HCT116 (cell line): ENCODE measurements around the gene NAA60. TPM values are rescaled to one million over a fixed set of nuclear protein-coding genes. Genes with fewer than 3 reads are reported as not detected.
"Not testable (repeated sequence)": the region's sequence is repeated elsewhere in the genome, so short reads cannot be mapped to it uniquely, and the experiment has no call there.

Source experiments
- ATAC-seq: fragments of 200-7000 bp; cut with Tn5 transposase; 2 replicates; pipeline ENCODE4 v1.9.1; 2020; ENCODE audit warnings: mild to moderate bottlenecking, moderate library complexity
- BruUV-seq: library from RNA; stranded (reverse); fragments of 400-500 nt; replicated peaks from 2 replicates; lab custom pipeline; 2021; lab: Mats Ljungman, UMichigan
- CTCF ChIA-PET: fragments of 300-600 bp; sonication (Branson Sonifier 250); formaldehyde crosslinking; loops from one replicate; lab custom pipeline; 2021; ENCODE audit warnings: antibody characterized with exemption; lab: Charles Lee
- POLR2A ChIA-PET: fragments of 300-600, 350-600 bp; sonication (Branson Sonifier 250); formaldehyde crosslinking; loops from one replicate; lab custom pipeline; 2021; ENCODE audit warnings: antibody characterized with exemption; lab: Charles Lee
- RAD21 ChIA-PET, 2 experiments: fragments of 300-600 bp; sonication (Branson Sonifier 250); formaldehyde crosslinking; loops; one replicate each; lab custom pipeline; 2023; ENCODE audit warnings: low total read pairs in 2 of 2; ENCODE audit not compliant: uncharacterized antibody in 2 of 2, unreplicated experiment in 2 of 2, low non-redundant PET in 1 of 2; lab: Charles Lee
- DNase-seq: peaks from one replicate; pipeline ENCODE4 v3.0.0-alpha.2; 2010; ENCODE audit warnings: low read depth, low spot score
- H2AFZ ChIP-seq: fragments of 200-600 bp; shearing (Covaris generic), sonication (generic); 2 replicates; pipeline ENCODE4 v1.6.1; 2017; ENCODE audit warnings: low read depth, mixed run types, mixed read lengths, antibody characterized with exemption, low read length; ENCODE audit not compliant: poor library complexity, severe bottlenecking
- H3K27ac ChIP-seq: 2 replicates; pipeline ENCODE4 v1.5.1; 2012; ENCODE audit warnings: low read depth, low read length
- H3K27me3 ChIP-seq: fragments of 200-600 bp; sonication (generic); 2 replicates; pipeline ENCODE4 v1.6.1; 2016; ENCODE audit warnings: mixed run types, low read length, mixed read lengths; ENCODE audit not compliant: insufficient read depth
- H3K36me3 ChIP-seq, 2 experiments: fragments of 200-500 bp in 1 of 2; fragments of 200-600 bp in 1 of 2; sonication (Bioruptor generic) in 1 of 2; sonication (generic) in 1 of 2; 2 replicates each; pipeline versions ENCODE4 v1.5.1 to v1.6.1; 2014 to 2016; ENCODE audit warnings: low read length in 2 of 2, inconsistent platforms in 1 of 2, mixed read lengths in 1 of 2, mixed run types in 1 of 2; ENCODE audit not compliant: insufficient read depth in 2 of 2, control insufficient read depth in 1 of 2
- H3K4me1 ChIP-seq, 2 experiments: fragments of 200-600 bp in 1 of 2; sonication (generic) in 1 of 2; 2 replicates each; pipeline versions ENCODE4 v1.5.1 to v1.6.1; 2012 to 2017; ENCODE audit warnings: low read length in 2 of 2, inconsistent platforms in 1 of 2, mild to moderate bottlenecking in 1 of 2, mixed read lengths in 1 of 2, mixed run types in 1 of 2, moderate library complexity in 1 of 2; ENCODE audit not compliant: insufficient read depth in 2 of 2, control insufficient read depth in 1 of 2
- H3K4me2 ChIP-seq: fragments of 200-600 bp; sonication (generic); 2 replicates; pipeline ENCODE4 v1.6.1; 2017; ENCODE audit warnings: mixed run types, low read length, mixed read lengths
- H3K4me3 ChIP-seq, 2 experiments: fragments of 200-600 bp in 1 of 2; sonication (generic) in 1 of 2; replicated peaks in 1 of 2; 2 replicates each; pipeline ENCODE4 v1.5.1; 2011 to 2016; ENCODE audit warnings: low read length in 2 of 2, control low read depth in 1 of 2, low read depth in 1 of 2, mild to moderate bottlenecking in 1 of 2, mixed read lengths in 1 of 2, mixed run types in 1 of 2
- H3K79me2 ChIP-seq: fragments of 200-600 bp; sonication (generic); 2 replicates; pipeline ENCODE4 v1.6.1; 2017; ENCODE audit warnings: mild to moderate bottlenecking, mixed run types, low read length, moderate library complexity, mixed read lengths; ENCODE audit not compliant: insufficient read depth
- H3K9ac ChIP-seq: fragments of 200-600 bp; sonication (generic); 2 replicates; pipeline ENCODE4 v1.6.1; 2016; ENCODE audit warnings: low read length, mixed read lengths
- H3K9me2 ChIP-seq: fragments of 200-600 bp; sonication (generic), shearing (Covaris generic); 2 replicates; pipeline ENCODE4 v1.6.1; 2017; ENCODE audit warnings: mixed run types, mild to moderate bottlenecking, moderate library complexity; ENCODE audit not compliant: insufficient read depth
- H3K9me3 ChIP-seq, 2 experiments: fragments of 200-500 bp in 1 of 2; fragments of 200-600 bp in 1 of 2; sonication (Bioruptor generic) in 1 of 2; sonication (generic) in 1 of 2; 2 replicates each; pipeline ENCODE4 v1.6.1; 2014 to 2017; ENCODE audit warnings: low read length in 2 of 2, mixed read lengths in 2 of 2, inconsistent platforms in 1 of 2, low read depth in 1 of 2, mild to moderate bottlenecking in 1 of 2, mixed run types in 1 of 2, moderate library complexity in 1 of 2; ENCODE audit not compliant: control insufficient read depth in 1 of 2, insufficient read depth in 1 of 2
- H4K20me1 ChIP-seq: fragments of 200-600 bp; sonication (generic), shearing (Covaris generic); 2 replicates; pipeline ENCODE4 v1.6.1; 2017; ENCODE audit warnings: mixed run types, mild to moderate bottlenecking, moderate library complexity; ENCODE audit not compliant: insufficient read depth
- CTCF ChIP-seq, 3 experiments: fragments of 200-600 bp in 1 of 3; sonication (generic) in 1 of 3; IDR thresholded peaks in 2 of 3; conservative IDR thresholded peaks in 1 of 3; 2 replicates each; pipeline ENCODE4 v1.5.1; 2012 to 2017; ENCODE audit warnings: low read depth in 2 of 3, low read length in 2 of 3, antibody characterized with exemption in 1 of 3, borderline replicate concordance in 1 of 3, control low read depth in 1 of 3, mild to moderate bottlenecking in 1 of 3, mixed read lengths in 1 of 3, mixed run types in 1 of 3, moderate library complexity in 1 of 3; ENCODE audit not compliant: insufficient read depth in 1 of 3
- POLR2A ChIP-seq: IDR thresholded peaks from 2 replicates; pipeline ENCODE4 v1.7.0; 2011; ENCODE audit warnings: borderline replicate concordance; ENCODE audit not compliant: insufficient read depth, insufficient read length; ENCODE audit errors: extremely low read depth
- ZBTB33 ChIP-seq: IDR thresholded peaks from 2 replicates; pipeline ENCODE4 v1.6.1; 2011; ENCODE audit warnings: mild to moderate bottlenecking, low read length, moderate library complexity; ENCODE audit not compliant: insufficient replicate concordance; ENCODE audit errors: extremely low read depth
- intact Hi-C: fragments of 100-400 bp; cut with micrococcal nuclease; formaldehyde crosslinking; loops from 2 replicates; pipeline ENCODE4 v1.10.0; 2022
- total RNA-seq: library from RNA; stranded (reverse); gene quantifications from one replicate; pipeline ENCODE4 v1.2.1, GENCODE V29; 2021; ENCODE audit not compliant: unreplicated experiment

NAA60 gene
- total RNA-seq, 1 experiment from 2014 or later = 32.2 TPM

- TF ChIP-seq ZBTB33 = no peak
- TF ChIP-seq POLR2A = no peak
- TF ChIP-seq CTCF (IDR thresholded peaks at IDR 0.05 in 2 of 3, conservative IDR thresholded peaks at IDR 0.05 in 1 of 3; ENCODE audit: borderline replicate concordance in 1 of 3, insufficient read depth in 1 of 3, low read depth in 2 of 3, low read length in 2 of 3) = no peak
- TF ChIP-seq, all 23 proteins: peak for 0
These were observed 55.5 kb downstream of the NAA60 start (continued) for GRCh38 chr16:3498988-3499387.

GRCh38 chr16:3501412-3501761 is 57.9 kb downstream of the NAA60 start:
- peak; percentile 21; the same call in 1 of the 2 replicates for ATAC-seq
- intact Hi-C loops, H3K9me3 ChIP-seq, H2AFZ ChIP-seq, H3K27me3 ChIP-seq, DNase-seq, BruUV-seq, POLR2A ChIA-PET, H3K9me2 ChIP-seq, RAD21 ChIA-PET, H3K36me3 ChIP-seq, H4K20me1 ChIP-seq: not testable (repeated sequence)
- Histone ChIP-seq H3K4me2 (peak overlapping the region; percentile 92), H3K4me1 (peaks cover 21 to 23% of the 10 kb centered on the region in 2 experiments), H3K4me3 (peak overlapping the region; percentile 80 to 93), H3K79me2 (peaks cover 14% of the 10 kb centered on the region; the same call in 1 of the 2 replicates), H3K27ac (peak overlapping the region; percentile 68), H3K9ac (peak overlapping the region; percentile 83)
- CTCF ChIA-PET = interaction anchor here (0.9 kb wide), 1 partner anchor 100 kb away, joined by 3 read pairs; the partner anchor contains the start of genes ZNF174 and ZSCAN32
